ENCODE measurements around the gene TAMALIN. TPM values are rescaled to one million over a fixed set of nuclear protein-coding genes. Genes with fewer than 3 reads are reported as not detected.

The TAMALIN gene
- total RNA-seq, 2 experiments from 2014 or later = 26.0 to 26.4 TPM

DNA sequence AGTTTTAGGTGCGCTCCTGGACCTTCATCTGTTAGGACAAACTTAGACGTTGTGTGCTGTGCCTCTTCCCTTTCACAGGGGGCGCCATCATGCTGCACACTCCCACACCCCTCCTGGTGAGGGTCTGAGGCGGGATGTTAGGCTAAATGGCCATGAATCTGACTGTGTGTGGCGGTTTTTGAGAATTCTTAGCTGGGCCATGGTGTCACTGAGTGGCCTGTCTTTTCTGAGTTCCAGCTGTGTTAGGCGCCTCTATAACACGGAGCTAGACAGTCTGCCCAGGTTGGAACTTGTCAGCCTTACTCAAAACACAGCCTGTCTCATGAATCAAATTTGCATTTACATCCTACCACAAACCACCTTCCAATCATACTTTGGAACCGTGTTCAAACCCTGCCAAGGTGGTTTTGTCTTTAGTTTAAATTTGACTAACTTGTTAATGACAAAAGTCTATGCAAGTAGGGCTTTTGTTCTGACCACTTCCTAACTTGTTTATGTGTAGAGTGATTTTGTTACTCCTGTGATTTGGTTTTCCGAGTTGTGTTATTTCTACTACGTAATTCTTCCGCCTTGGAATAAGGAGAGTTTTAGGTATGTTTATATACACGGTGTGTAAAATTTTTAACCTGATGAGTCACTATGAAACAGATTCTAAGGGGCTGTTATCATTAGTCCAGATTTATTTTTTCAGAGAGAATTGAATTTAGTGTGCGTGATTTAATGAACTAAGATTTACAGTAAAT, 35.7 kb upstream of the TAMALIN start:
- DNase-seq (peak; percentile 75), ATAC-seq (peak; percentile 83)
- Mint-ChIP-seq H3K4me1 (ENCODE audit: low read depth) (peaks cover 61% of the 10 kb centered on the region), H3K27me3 (no peaks in the 10 kb centered on the region), H3K27ac (peak overlapping the region; percentile 62), H3K9me3 (no peaks in the 10 kb centered on the region), H3K4me3 (peak overlapping the region; percentile 29), H3K36me3 (ENCODE audit: low read depth) (peaks cover 7% of the 10 kb centered on the region)
- TF ChIP-seq, protein P1, sequence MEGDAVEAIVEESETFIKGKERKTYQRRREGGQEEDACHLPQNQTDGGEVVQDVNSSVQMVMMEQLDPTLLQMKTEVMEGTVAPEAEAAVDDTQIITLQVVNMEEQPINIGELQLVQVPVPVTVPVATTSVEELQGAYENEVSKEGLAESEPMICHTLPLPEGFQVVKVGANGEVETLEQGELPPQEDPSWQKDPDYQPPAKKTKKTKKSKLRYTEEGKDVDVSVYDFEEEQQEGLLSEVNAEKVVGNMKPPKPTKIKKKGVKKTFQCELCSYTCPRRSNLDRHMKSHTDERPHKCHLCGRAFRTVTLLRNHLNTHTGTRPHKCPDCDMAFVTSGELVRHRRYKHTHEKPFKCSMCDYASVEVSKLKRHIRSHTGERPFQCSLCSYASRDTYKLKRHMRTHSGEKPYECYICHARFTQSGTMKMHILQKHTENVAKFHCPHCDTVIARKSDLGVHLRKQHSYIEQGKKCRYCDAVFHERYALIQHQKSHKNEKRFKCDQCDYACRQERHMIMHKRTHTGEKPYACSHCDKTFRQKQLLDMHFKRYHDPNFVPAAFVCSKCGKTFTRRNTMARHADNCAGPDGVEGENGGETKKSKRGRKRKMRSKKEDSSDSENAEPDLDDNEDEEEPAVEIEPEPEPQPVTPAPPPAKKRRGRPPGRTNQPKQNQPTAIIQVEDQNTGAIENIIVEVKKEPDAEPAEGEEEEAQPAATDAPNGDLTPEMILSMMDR (IDR thresholded peaks at IDR 0.05) = peak; percentile 87
- POLR2A ChIA-PET = interaction anchor here (0.6 to 2.2 kb wide), 7 partner anchors 13 to 72 kb away, joined by 3 to 6 read pairs (median 3); partner anchors contain the start of gene ACVR1B
- intact Hi-C loops (cut with micrococcal nuclease) = loop anchor here (1.0 kb wide), 1 partner anchor 20 kb away; the partner anchor contains the start of gene ACVR1B
- CTCF ChIA-PET = interaction anchor here (0.6 to 3.1 kb wide), 19 partner anchors 8 to 599 kb away, joined by 3 to 29 read pairs (median 6); partner anchors contain the start of genes ACVR1B and ATG101

DNA sequence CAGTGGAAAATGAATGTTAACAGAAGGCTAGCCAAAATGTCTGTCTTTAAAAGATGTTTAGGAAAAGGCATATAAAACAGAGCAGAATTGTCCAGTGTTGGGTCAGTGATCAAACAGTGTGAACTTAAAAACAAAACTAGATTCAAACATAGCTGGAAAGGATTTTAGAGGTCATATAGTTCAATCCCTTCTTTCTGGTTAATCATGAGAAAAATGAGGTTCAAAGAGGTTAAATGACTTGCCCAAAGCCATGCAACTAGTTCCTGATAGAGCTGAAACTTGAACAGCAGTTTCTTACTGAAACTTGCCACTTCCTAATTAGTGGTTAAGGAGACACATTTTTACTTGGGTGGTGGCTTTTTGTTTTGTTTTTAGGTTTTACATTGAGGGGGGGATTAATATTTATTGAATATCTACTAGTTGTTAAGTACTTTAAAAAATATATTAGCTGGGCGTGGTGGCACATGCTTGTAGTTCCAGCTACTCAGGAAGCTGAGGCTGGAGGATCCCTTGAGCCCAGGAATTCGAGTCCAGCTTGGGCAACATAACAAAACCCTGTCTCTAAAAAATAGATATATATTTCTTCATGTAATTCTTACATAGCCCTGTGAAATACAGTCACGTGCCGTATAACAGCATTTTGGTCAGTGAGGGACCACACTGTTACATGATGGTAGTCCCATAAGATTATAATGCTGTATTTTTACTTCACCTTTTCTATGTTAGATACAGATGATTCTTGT, 34.9 kb upstream of the TAMALIN start:
- Mint-ChIP-seq H3K27me3 (no peaks in the 10 kb centered on the region), H3K9me3 (no peaks in the 10 kb centered on the region), H3K4me1 (ENCODE audit: low read depth) (peaks cover 68% of the 10 kb centered on the region), H3K4me3 (no peak overlapping the region), H3K36me3 (ENCODE audit: low read depth) (peaks cover 15% of the 10 kb centered on the region), H3K27ac (no peak overlapping the region)
- intact Hi-C loops (cut with micrococcal nuclease) = loop anchor here (1.0 kb wide), 1 partner anchor 21 kb away; the partner anchor contains the start of gene ACVR1B
- ATAC-seq = no peak
- TF ChIP-seq, protein P1 (IDR thresholded peaks at IDR 0.05) = no peak
- CTCF ChIA-PET = interaction anchor here (0.8 to 3.1 kb wide), 14 partner anchors 9 to 249 kb away, joined by 3 to 23 read pairs (median 6); partner anchors contain the start of genes ACVR1B and ATG101
- no peak for DNase-seq
- POLR2A ChIA-PET = interaction anchor here (0.8 to 2.2 kb wide), 6 partner anchors 13 to 148 kb away, joined by 3 to 6 read pairs (median 4); no protein-coding TSS in a partner anchor

DNA sequence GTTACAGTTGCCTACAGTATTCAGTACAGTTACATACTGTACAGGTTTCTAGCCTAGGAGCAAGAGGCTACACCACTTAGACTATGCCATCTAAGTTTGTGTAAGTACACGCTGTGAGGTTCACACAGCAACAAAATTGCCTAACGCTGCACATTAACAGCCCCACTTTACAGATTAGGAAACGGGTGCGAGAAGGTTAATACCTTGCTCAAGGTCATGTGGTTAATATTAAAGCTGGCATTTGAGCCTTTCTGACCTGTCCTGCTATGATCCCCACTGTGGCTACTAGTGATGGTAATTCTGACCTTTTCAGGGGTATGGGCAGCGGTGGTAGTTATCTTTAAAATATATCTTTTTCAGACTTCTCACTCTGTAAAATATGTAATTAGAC, 34.3 kb upstream of the TAMALIN start:
- POLR2A ChIA-PET = interaction anchor here (0.8 to 2.2 kb wide), 5 partner anchors 24 to 149 kb away, joined by 3 to 6 read pairs (median 4); no protein-coding TSS in a partner anchor
- Mint-ChIP-seq H3K27ac (no peak overlapping the region), H3K9me3 (no peaks in the 10 kb centered on the region), H3K4me1 (ENCODE audit: low read depth) (peaks cover 69% of the 10 kb centered on the region), H3K27me3 (no peaks in the 10 kb centered on the region), H3K36me3 (ENCODE audit: low read depth) (peaks cover 16% of the 10 kb centered on the region), H3K4me3 (no peak overlapping the region)
- TF ChIP-seq, protein P1 (IDR thresholded peaks at IDR 0.05) = no peak
- intact Hi-C loops (cut with micrococcal nuclease) = no loop called here
- CTCF ChIA-PET = interaction anchor here (0.8 to 3.1 kb wide), 8 partner anchors 8 to 153 kb away, joined by 4 to 21 read pairs (median 10); partner anchors contain the start of gene ACVR1B
- ATAC-seq (no peak), DNase-seq (no peak)

DNA sequence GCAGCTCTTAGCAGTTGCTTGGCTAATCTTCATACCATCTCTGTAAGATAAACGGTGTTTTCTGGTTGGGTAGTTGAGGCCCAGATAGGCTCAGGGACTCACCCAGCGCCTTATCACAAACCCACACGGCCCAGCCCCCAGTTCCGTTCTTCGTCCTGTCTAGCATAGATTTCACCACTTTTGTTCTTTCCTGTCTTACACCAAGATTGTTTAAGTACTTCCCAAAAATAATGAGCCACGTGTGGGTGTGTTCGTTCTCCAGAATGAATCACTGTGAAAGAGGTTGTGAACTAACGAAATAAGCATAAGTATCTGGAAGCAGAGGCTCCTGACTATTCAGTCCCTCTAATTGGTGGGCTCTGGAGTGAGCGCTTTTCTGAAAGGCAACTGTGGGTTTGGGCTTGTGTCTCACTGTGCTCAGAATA, 33.9 kb upstream of the TAMALIN start:
- Mint-ChIP-seq H3K27me3 (no peaks in the 10 kb centered on the region), H3K4me3 (peak overlapping the region; percentile 0), H3K36me3 (ENCODE audit: low read depth) (peaks cover 16% of the 10 kb centered on the region), H3K27ac (peak overlapping the region; percentile 14), H3K9me3 (no peaks in the 10 kb centered on the region), H3K4me1 (ENCODE audit: low read depth) (peaks cover 69% of the 10 kb centered on the region)
- POLR2A ChIA-PET = interaction anchor here (0.8 to 2.2 kb wide), 3 partner anchors 53 to 149 kb away, joined by 3 to 6 read pairs (median 4); no protein-coding TSS in a partner anchor
- peak; percentile 72 for ATAC-seq
- CTCF ChIA-PET = interaction anchor here (2.0 to 2.5 kb wide), 4 partner anchors 8 to 60 kb away, joined by 7 to 17 read pairs (median 12); no protein-coding TSS in a partner anchor
- peak; percentile 84 for DNase-seq
- intact Hi-C loops (cut with micrococcal nuclease) = no loop called here
- TF ChIP-seq, protein P1 (IDR thresholded peaks at IDR 0.05) = no peak
